Suprapubic skin (tissue), 4 donors: ENCODE results near the gene UBE2E2.

Source experiments
- POLR2A ChIP-seq, 2 donors: fragments of 450-650 bp; IDR thresholded peaks; one replicate each; pipeline ENCODE4 v1.6.1; 2017; ENCODE audit warnings: antibody characterized with exemption in 2 of 2, mild to moderate bottlenecking in 2 of 2, moderate library complexity in 2 of 2
- POLR2AphosphoS5 ChIP-seq, 3 donors: sonication (generic); formaldehyde crosslinking; IDR thresholded peaks; one replicate each; pipeline ENCODE4 v1.6.1; 2017; ENCODE audit warnings: antibody characterized with exemption in 3 of 3
- TF ChIP-seq, protein P1 (sequence below), 2 donors: fragments of 200-600 bp in 1 of 2; fragments of 450-650 bp in 1 of 2; sonication (generic) in 1 of 2; IDR thresholded peaks; one replicate each; pipeline ENCODE4 v1.5.1; 2016 to 2019; ENCODE audit warnings: antibody characterized with exemption in 2 of 2, mild to moderate bottlenecking in 1 of 2, moderate library complexity in 1 of 2

DNA sequence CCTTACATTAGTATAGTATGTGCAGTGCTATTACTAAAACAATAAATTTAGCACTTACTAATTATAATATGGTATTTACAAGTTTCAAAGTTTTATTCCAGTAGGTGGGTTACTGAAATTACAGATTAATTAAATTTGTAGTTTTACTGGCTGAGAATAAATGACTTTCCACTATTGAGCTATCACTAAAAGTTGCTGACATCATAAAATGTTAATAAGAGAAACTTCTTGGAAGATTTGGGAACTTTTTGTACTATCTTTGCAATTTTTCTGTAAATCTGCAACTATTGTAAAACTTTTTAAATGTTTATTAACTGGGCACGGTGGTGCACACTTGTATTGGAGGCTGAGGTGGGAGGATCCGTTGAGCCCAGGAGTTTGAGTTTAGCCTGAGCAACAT lies 247.7 kb downstream of the UBE2E2 start:
- TF ChIP-seq, protein P1, sequence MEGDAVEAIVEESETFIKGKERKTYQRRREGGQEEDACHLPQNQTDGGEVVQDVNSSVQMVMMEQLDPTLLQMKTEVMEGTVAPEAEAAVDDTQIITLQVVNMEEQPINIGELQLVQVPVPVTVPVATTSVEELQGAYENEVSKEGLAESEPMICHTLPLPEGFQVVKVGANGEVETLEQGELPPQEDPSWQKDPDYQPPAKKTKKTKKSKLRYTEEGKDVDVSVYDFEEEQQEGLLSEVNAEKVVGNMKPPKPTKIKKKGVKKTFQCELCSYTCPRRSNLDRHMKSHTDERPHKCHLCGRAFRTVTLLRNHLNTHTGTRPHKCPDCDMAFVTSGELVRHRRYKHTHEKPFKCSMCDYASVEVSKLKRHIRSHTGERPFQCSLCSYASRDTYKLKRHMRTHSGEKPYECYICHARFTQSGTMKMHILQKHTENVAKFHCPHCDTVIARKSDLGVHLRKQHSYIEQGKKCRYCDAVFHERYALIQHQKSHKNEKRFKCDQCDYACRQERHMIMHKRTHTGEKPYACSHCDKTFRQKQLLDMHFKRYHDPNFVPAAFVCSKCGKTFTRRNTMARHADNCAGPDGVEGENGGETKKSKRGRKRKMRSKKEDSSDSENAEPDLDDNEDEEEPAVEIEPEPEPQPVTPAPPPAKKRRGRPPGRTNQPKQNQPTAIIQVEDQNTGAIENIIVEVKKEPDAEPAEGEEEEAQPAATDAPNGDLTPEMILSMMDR (IDR thresholded peaks at IDR 0.05) = no peak
- TF ChIP-seq POLR2AphosphoS5 (IDR thresholded peaks at IDR 0.05) (no peak), POLR2A (IDR thresholded peaks at IDR 0.05) (no peak)
